Transverse colon (tissue), 4 donors: ENCODE data around the gene ETS2. TPM values are rescaled to one million over a fixed set of nuclear protein-coding genes. Genes with fewer than 3 reads are reported as not detected.

ENCODE experiments used
- DNase-seq: peaks from one replicate; pipeline ENCODE4 v3.0.0-alpha.2; 2019
- H3K27ac ChIP-seq, 4 donors: fragments of 200-600 bp; sonication (generic); 2 replicates each; pipeline ENCODE4 v1.5.1; 2016 to 2018; ENCODE audit warnings: inconsistent platforms in 4 of 4
- H3K27me3 ChIP-seq: fragments of 200-600 bp; sonication (generic); 2 replicates; pipeline ENCODE4 v1.5.1; 2017; ENCODE audit warnings: inconsistent platforms
- H3K36me3 ChIP-seq, 4 donors: fragments of 200-600 bp; sonication (generic); 2 replicates each; pipeline ENCODE4 v1.5.1; 2017 to 2019; ENCODE audit warnings: inconsistent platforms in 4 of 4
- H3K4me1 ChIP-seq, 4 donors: fragments of 200-600 bp; sonication (generic); 2 replicates each; pipeline ENCODE4 v1.5.1; 2017 to 2020; ENCODE audit warnings: inconsistent platforms in 4 of 4
- H3K4me3 ChIP-seq, 4 donors: fragments of 200-600 bp; sonication (generic); 1 replicate in 1 of 4; 2 replicates in 3 of 4; pipeline versions ENCODE4 v1.5.1 to v1.6.1; 2017 to 2019; ENCODE audit warnings: inconsistent platforms in 4 of 4
- H3K9me3 ChIP-seq, 2 donors: fragments of 200-600 bp; sonication (generic); 2 replicates each; pipeline ENCODE4 v1.5.1; 2017 to 2019; ENCODE audit warnings: inconsistent platforms in 2 of 2
- CTCF ChIP-seq, 5 experiments: fragments of 200-600 bp in 3 of 5; fragments of 450-650 bp in 2 of 5; sonication (generic) in 3 of 5; IDR thresholded peaks; 1 replicate in 2 of 5; 2 replicates in 3 of 5; pipeline ENCODE4 v1.5.1; 2016 to 2017; ENCODE audit warnings: antibody characterized with exemption in 5 of 5, inconsistent platforms in 3 of 5, mild to moderate bottlenecking in 2 of 5, moderate library complexity in 1 of 5
- EP300 ChIP-seq: sonication (generic); formaldehyde crosslinking; IDR thresholded peaks from one replicate; pipeline ENCODE4 v1.6.1; 2017; ENCODE audit warnings: antibody characterized with exemption, low read depth
- POLR2A ChIP-seq: fragments of 450-650 bp; IDR thresholded peaks from one replicate; pipeline ENCODE4 v1.6.1; 2016; ENCODE audit warnings: antibody characterized with exemption, mild to moderate bottlenecking, moderate library complexity
- POLR2AphosphoS5 ChIP-seq, 3 donors: sonication (generic); formaldehyde crosslinking; IDR thresholded peaks; one replicate each; pipeline ENCODE4 v1.6.1; 2016; ENCODE audit warnings: antibody characterized with exemption in 3 of 3
- WGBS, 2 donors: methylation state at CpG; one replicate each; pipeline ENCODE4 v1.1.5; 2018; ENCODE audit warnings: low coverage in 1 of 2; 5-methylcytosine and 5-hydroxymethylcytosine counted together
- in situ Hi-C, 4 donors: fragments of 200-750 bp; cut with MboI; loops; one replicate each; pipeline versions ENCODE4 v1.15.0 to v1.15.1; 2017; ENCODE audit warnings: low sequenced_read_pairs in 3 of 4, low pct_ligation_motif_present in 1 of 4, low pct_unique_long_range_greater_than_20kb in 1 of 4
- intact Hi-C: fragments of 100-400 bp; cut with DNase I; formaldehyde crosslinking; loops from one replicate; pipeline ENCODE4 v1.15.1; 2023; ENCODE audit warnings: low total_unique reads
- total RNA-seq, 4 donors: library from RNA; depleted of rRNA; stranded (reverse); fragments of >200 nt; gene quantifications; one replicate each; pipeline ENCODE4 v1.1.0, GENCODE V29; 2016

ETS2 gene
- total RNA-seq, 4 donors from 2014 or later, result 55.1 to 174 (median 127) TPM

GRCh38 chr21:38818325-38818723, 12.6 kb downstream of the ETS2 start:
- in situ Hi-C loops, result no loop called here
- intact Hi-C loops, result no loop called here
- TF ChIP-seq CTCF (IDR thresholded peaks at IDR 0.05) (no peak), POLR2AphosphoS5 (IDR thresholded peaks at IDR 0.05) (no peak), EP300 (no peak), POLR2A (no peak)
- Histone ChIP-seq H3K36me3 (peaks cover 0 to 81% (median 44%) of the 10 kb centered on the region in 4 donors), H3K9me3 (no peaks in the 10 kb centered on the region), H3K4me1 (peaks cover 32 to 93% (median 83%) of the 10 kb centered on the region in 4 donors), H3K27ac (peak overlapping the region; percentile 72 to 84 (median 78)), H3K4me3 (no peak overlapping the region), H3K27me3 (no peaks in the 10 kb centered on the region)
- DNase-seq, result no peak
- WGBS, 2 donors, result 64% methylated on average over 11 of the region's 11 CpGs; no CpG with 5 or more reads in 1 of the 2 donors

- no peak for DNase-seq
- intact Hi-C loops, result no loop called here
- Histone ChIP-seq H3K27me3 (no peaks in the 10 kb centered on the region), H3K4me1 (peaks cover 31 to 93% (median 86%) of the 10 kb centered on the region in 4 donors), H3K36me3 (peaks cover 0 to 79% (median 41%) of the 10 kb centered on the region in 4 donors), H3K9me3 (no peaks in the 10 kb centered on the region), H3K27ac (peak overlapping the region; percentile 72 to 84 (median 78)), H3K4me3 (peak overlapping the region in 1 of 4 donors; percentile 4)
- WGBS, 2 donors, result 53 to 67% methylated on average over 3 to 14 of the region's 14 CpGs
- in situ Hi-C loops, result no loop called here
- TF ChIP-seq POLR2A (no peak), POLR2AphosphoS5 (IDR thresholded peaks at IDR 0.05) (peak in 1 of 3 donors; percentile 3)
Observed at GRCh38 chr21:38819051-38819718, 13.5 kb downstream of the ETS2 start.

GRCh38 chr21:38819719-38820159, 14.0 kb downstream of the ETS2 start:
- WGBS, 2 donors, result 20 to 45% methylated on average over 1 to 8 of the region's 8 CpGs
- no peak overlapping the region for H3K4me3 ChIP-seq
- peak overlapping the region; percentile 72 to 84 (median 78) for H3K27ac ChIP-seq
- peaks cover 0 to 73% (median 39%) of the 10 kb centered on the region in 4 donors for H3K36me3 ChIP-seq
- intact Hi-C loops (loop anchor here (5.0 kb wide), 2 partner anchors 88 to 168 kb away; no protein-coding TSS in a partner anchor), in situ Hi-C loops (no loop called here)
- peaks cover 33 to 93% (median 87%) of the 10 kb centered on the region in 4 donors for H3K4me1 ChIP-seq
- TF ChIP-seq POLR2A, result no peak
- TF ChIP-seq EP300, result peak; percentile 22
- peak in 2 of 3 donors; percentile 46 to 48 for TF ChIP-seq POLR2AphosphoS5 (IDR thresholded peaks at IDR 0.05)
- H3K9me3 ChIP-seq, result no peaks in the 10 kb centered on the region
- H3K27me3 ChIP-seq, result no peaks in the 10 kb centered on the region
- DNase-seq, result peak; percentile 68

- peaks cover 0 to 73% (median 38%) of the 10 kb centered on the region in 4 donors for H3K36me3 ChIP-seq
- in situ Hi-C loops (no loop called here), intact Hi-C loops (loop anchor here (5.0 kb wide), 2 partner anchors 87 to 167 kb away; no protein-coding TSS in a partner anchor)
Observed at GRCh38 chr21:38820471-38821239, 14.9 kb downstream of the ETS2 start.

More at GRCh38 chr21:38820471-38821239, 14.9 kb downstream of the ETS2 start:
- no peaks in the 10 kb centered on the region for H3K9me3 ChIP-seq
- WGBS, 2 donors, result 48 to 53% methylated on average over 9 to 18 of the region's 18 CpGs
- no peaks in the 10 kb centered on the region for H3K27me3 ChIP-seq
- H3K4me3 ChIP-seq, result no peak overlapping the region
- TF ChIP-seq POLR2AphosphoS5 (IDR thresholded peaks at IDR 0.05) (peak in 2 of 3 donors; percentile 57 to 76), CTCF (IDR thresholded peaks at IDR 0.05) (no peak)
- peak overlapping the region; percentile 72 to 84 (median 78) for H3K27ac ChIP-seq
- H3K4me1 ChIP-seq, result peaks cover 35 to 93% (median 80%) of the 10 kb centered on the region in 4 donors
- peak; percentile 75 for DNase-seq
